VCaP (cell line): ENCODE data around the gene WIF1.

Experiments used
- H3K27ac ChIP-seq: fragments of 450-650 bp; 2 replicates; pipeline ENCODE4 v1.5.1; 2017
- TF ChIP-seq, protein P1 (sequence below): fragments of 450-650 bp; conservative IDR thresholded peaks from 2 replicates; pipeline ENCODE4 v1.5.1; 2017; ENCODE audit warnings: mild to moderate bottlenecking, moderate library complexity

Gene WIF1

GRCh38 chr12:65140738-65141137, 19.6 kb upstream of the WIF1 start:
- TF ChIP-seq, protein P1, sequence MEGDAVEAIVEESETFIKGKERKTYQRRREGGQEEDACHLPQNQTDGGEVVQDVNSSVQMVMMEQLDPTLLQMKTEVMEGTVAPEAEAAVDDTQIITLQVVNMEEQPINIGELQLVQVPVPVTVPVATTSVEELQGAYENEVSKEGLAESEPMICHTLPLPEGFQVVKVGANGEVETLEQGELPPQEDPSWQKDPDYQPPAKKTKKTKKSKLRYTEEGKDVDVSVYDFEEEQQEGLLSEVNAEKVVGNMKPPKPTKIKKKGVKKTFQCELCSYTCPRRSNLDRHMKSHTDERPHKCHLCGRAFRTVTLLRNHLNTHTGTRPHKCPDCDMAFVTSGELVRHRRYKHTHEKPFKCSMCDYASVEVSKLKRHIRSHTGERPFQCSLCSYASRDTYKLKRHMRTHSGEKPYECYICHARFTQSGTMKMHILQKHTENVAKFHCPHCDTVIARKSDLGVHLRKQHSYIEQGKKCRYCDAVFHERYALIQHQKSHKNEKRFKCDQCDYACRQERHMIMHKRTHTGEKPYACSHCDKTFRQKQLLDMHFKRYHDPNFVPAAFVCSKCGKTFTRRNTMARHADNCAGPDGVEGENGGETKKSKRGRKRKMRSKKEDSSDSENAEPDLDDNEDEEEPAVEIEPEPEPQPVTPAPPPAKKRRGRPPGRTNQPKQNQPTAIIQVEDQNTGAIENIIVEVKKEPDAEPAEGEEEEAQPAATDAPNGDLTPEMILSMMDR = no peak
- H3K27ac ChIP-seq = no peak overlapping the region

DNA sequence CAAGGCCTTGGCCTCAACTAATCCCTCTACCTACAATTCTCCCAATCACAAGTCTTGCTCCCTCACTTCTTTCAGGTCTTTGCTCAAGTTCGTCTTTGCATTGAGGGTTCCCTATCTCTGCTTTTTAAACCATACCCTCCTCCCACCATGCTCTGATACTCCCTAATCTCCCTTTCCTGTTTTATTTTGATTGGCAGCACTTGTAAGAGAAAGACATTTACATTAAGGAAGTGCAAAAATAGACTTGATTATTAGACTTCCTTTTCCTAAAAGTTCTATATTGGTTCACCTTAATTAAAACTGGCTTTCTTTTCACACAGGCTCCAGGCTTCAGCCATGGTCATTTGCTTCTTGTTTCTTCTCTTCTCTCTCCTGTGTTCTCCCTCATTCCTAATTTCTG, 18.3 kb upstream of the WIF1 start:
- H3K27ac ChIP-seq = no peak overlapping the region
- TF ChIP-seq, protein P1 = no peak

GRCh38 chr12:65133879-65134278, 12.8 kb upstream of the WIF1 start:
- H3K27ac ChIP-seq = no peak overlapping the region
- TF ChIP-seq, protein P1 = no peak

GRCh38 chr12:65126482-65126881, 5.4 kb upstream of the WIF1 start:
- no peak overlapping the region for H3K27ac ChIP-seq
- TF ChIP-seq, protein P1 = no peak

GRCh38 chr12:65125975-65126374, 4.9 kb upstream of the WIF1 start:
- TF ChIP-seq, protein P1 = no peak
- no peak overlapping the region for H3K27ac ChIP-seq

DNA sequence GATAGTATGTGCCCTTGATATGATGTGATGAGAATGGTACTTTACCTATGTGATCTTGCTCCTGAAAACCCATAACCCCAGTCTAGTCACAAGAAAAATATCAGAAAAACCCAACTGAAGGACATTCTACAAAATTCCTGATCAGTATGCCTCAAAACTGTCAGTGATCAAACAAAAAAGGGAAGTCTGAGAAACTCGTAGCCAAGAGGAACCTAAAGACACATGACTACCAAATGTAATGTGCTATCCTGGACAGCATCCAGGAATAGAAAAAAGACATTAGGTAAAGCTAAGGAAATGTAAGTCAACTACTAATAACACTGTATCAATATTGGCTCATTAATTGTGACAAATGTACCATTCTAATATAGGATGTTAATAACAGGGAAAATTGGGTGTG, 4.1 kb upstream of the WIF1 start:
- H3K27ac ChIP-seq = no peak overlapping the region
- TF ChIP-seq, protein P1 = no peak

- TF ChIP-seq, protein P1 = peak; percentile 95
- no peak overlapping the region for H3K27ac ChIP-seq
Measured at GRCh38 chr12:65123435-65124063, 2.4 kb upstream of the WIF1 start.
